ENCODE data around the gene GLTP.
"Not testable (repeated sequence)": the region's sequence is repeated elsewhere in the genome, so short reads cannot be mapped to it uniquely, and the experiment has no call there.

The GLTP gene

GRCh38 chr12:109900752-109901580, 20.6 kb upstream of the GLTP start:
- peak in 1 of 2 experiments; percentile 42 for DNase-seq

DNA sequence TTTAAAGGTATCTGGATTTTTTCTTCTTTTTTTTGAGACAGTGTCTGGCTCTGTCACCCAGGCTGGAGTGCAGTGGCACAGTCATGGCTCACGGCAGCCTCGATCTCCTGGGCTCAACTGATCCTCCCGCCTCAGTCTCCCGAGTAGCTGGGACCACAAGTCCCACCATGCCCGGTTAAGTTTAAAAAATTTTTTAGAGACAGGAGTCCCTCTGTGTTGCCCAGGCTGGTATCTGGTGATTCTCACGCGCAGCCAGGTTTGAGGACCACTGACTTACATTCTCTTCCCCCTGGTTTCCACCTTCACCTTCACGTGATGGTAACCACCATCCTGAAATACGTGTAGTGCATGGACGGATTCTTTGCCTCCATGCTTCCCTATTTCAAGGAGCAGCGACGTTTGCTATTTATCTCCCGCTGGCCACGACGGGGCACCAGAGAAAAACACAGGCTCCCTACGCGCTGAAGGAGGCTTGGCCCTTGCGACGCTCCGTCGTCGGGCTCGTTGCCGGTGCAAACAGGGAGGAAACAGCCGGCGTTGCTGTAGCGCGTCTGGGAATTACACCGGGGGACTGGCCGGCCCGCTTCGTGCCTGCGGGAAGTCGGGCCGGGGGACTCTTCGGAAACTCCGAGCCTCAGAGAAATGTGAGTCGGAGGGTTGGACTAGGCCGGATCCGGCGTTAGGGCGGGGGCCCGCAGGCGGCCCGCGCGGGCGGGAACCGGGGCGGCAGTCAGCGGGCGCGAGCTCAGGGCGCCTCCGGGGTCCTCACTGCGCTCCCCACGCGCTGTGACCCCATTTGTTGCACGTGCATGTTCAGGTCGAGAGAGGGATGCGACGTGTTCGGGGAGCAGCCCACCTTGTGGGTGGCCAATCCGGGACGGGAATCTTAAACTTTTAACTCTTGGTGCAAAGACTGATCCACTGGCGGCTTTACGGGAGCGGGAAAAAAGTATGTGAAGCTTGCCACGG, 19.7 kb upstream of the GLTP start, which contains the start of gene TCHP:
TCHP (plus strand) TSS at position 492 of the 969 bp plus-strand sequence. CDS start 2,753 bp downstream, outside the sequence.
- DNase-seq = peak; percentile 61 to 80

DNA sequence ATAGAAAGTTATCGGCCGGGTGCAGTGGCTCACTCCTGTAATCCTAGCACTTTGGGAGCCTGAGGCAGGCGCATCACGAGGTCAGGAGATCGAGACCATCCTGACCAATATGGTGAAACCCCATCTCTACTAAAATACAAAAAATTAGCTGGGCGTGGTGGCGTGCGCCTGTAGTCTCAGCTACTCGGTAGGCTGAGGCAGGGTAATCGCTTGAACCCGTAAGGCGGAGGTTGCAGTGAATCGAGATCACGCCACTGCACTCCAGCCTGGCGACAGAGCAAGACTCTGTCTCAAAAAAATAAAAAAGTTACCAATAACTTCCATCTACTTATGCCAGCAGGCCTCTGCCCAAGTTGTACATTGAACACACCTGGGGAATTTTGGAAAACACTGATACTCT, 19.0 kb upstream of the GLTP start:
- DNase-seq = not testable (repeated sequence)

GRCh38 chr12:109897029-109897428, 16.7 kb upstream of the GLTP start:
- no peak for DNase-seq

DNA sequence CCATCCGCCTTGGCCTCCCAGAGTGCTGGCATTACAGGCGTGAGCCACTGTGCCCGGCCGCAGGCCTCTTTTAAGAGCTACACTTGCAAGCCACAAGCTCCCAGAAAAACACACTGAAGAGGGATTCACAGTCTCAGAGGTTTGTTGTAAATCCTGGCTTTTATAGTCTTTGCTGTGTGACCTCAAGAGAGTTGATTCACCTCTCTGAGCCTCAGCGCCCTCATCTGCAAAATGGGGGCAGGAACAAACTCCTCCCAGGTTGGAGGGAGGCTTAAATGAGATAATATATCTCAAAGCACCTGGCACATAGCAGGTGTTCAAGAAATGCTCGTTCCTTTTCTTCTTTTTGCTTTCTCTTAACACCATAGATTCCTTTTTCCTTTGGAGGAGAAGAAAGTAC, 15.8 kb upstream of the GLTP start:
- DNase-seq = no peak

- DNase-seq = no peak
Observed at GRCh38 chr12:109894939-109895338, 14.6 kb upstream of the GLTP start.

GRCh38 chr12:109893261-109893995, 13.1 kb upstream of the GLTP start:
- no peak for DNase-seq

GRCh38 chr12:109892748-109893147, 12.4 kb upstream of the GLTP start:
- DNase-seq = no peak

GRCh38 chr12:109892165-109892715, 11.9 kb upstream of the GLTP start:
- no peak for DNase-seq

DNA sequence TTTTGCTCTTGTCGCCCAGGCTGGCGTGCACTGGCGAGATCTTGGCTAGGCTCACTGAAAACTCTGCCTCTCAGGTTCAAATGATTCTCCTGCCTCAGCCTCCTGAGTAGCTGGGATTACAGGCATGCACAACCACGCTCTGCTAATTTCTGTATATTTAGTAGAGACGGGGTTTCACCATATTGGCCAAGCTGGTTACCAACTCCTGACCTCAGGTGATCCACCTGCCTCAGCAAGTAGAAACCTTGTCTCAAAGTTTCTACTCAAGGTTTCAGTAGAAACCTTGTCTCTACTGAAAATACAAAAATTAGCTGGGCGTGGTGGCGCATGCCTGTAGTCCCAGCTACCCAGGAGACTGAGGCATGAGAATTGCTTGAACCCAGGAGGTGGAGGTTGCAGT, 11.4 kb upstream of the GLTP start:
- not testable (repeated sequence) for DNase-seq

DNA sequence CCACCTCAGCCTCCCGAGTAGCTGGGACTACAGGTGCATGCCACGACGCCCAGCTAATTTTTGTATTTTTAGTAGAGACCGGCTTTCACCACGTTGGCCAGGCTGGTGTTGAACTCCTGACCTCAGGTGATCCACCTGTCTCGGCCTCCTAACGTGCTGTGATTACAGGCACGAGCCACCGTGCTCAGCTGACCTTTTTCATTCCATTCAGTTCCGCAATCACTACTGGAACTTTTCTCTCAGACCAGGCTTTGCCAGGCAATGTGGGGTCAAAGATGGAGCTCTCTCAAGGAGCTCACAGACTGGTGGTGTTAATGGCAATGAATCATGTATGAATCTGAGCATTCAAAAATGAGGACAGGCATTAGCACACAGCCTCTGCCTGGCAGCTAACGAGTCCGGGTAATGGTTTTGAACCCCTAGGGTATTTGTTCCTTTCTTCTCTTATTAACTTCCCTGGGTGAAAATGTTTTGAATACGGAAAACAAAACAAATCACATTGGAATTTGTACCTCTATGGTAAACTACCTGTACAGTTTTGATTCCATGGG, 10.4 kb upstream of the GLTP start:
- no peak for DNase-seq

DNA sequence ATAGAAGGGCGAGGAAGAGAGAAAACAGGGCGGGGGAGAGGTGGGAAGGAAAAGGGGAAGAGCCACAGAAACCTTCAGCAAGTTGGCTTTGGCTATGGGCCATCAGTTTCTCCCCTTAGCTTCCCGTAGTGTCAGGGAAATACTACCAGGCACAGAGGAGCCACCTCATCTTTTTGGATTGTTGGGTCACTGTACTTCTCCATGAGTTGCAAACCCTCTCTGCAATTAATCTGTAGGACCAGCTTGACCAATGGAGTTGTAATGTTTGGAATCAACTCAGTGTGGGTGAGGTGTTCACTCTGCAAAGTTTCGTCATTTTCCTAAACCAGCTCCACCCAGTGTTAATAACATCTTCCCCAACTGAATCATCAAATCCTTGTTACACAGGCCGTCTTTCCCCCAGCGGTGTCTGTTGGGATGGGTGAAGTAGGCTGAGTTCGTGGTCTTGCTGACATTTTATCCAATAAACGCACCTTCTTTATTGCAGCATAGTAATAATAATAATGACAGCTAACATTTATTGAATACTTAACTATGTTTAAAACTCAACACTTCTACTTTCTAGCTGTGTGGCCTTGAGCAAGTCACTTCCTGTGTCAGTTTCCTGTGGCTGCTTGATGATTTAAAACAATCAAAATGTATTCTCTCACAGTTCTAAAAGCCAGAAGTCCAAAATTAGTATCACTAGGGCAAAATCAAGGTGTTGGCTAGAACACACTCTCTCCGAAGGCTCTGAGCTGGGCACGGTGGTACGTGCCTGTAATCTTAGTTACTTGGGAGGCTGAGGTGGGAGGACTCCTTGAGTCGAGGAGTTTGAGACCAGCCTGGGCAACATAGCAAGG, 8.1 kb upstream of the GLTP start:
- no peak for DNase-seq

DNA sequence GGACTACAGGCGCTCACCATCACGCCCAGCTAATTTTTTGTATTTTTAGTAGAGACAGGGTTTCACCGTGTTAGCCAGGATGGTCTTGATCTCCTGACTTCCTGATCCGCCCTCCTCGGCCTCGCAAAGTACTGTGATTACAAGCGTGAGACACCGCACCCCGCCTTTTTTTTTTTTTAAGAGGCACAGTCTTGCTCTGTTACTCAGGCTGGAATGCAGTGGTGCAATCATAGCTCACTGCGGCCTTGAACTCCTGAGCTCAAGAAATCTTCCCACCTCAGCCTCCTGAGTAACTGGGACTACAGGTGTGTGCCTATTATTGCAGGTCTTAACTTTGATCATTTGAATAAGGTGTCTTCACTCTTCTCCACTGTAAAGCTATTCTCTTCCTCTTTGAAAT, 5.3 kb upstream of the GLTP start:
- no peak for DNase-seq

DNA sequence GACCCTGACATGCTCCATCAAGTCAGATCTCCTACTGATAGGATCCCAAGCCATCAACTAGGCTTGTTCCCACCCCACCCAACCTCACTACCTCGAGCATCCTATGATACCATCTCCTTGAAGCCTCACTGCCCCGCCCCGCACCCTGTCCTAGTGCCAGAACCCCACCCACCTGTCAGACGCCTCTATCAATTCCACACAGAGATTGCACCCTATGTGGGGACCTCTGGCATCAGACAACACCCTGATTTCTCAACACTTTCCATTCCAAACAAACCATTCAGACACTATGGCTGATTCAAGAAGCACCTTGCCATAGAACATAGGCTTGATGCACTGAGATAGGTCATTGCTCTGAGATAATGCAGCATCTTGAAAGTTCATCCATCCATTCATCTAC, 3.1 kb upstream of the GLTP start:
- no peak for DNase-seq

GRCh38 chr12:109881752-109882151, 1.4 kb upstream of the GLTP start:
- DNase-seq = no peak

GRCh38 chr12:109880938-109881337, 597 bp upstream of the GLTP start:
- no peak for DNase-seq

DNA sequence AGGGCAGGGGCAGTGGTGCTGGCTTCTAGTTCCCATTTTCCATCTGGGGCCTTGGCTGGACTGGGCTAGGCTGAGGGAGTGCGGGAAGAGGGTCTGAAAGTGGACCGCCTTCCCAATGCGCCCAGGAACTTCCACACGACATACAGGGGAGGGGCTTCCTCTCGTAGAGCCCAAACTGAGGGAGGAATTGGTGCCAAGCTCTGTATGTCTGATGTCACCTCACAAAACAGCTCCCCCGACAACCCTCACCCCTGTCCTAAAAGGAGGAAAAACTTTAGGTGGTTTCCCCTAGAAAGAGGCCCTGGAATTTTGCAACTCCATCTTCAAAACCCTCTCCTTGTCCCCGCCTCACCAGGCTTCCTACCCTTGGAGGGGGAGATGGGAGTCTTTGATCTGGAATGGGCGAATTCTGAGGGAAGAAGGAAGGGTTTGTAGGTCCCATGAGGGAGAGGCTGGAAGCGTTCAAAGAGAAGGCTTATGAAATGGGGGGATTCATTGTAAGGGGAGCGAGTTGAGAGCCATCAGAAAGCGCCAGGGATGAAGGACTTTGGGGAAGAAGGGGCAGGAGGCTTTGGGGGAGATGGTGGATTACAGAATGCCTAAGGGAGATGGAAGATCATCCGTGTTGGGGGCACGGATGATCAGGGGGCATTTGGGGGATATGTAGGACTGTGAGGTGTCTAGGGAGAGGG, 844 bp downstream of the GLTP start:
- no peak for DNase-seq

- DNase-seq = no peak
Observed at GRCh38 chr12:109878749-109879148, 1.6 kb downstream of the GLTP start.

- no peak for DNase-seq
Observed at GRCh38 chr12:109878247-109878625, 2.1 kb downstream of the GLTP start.

DNA sequence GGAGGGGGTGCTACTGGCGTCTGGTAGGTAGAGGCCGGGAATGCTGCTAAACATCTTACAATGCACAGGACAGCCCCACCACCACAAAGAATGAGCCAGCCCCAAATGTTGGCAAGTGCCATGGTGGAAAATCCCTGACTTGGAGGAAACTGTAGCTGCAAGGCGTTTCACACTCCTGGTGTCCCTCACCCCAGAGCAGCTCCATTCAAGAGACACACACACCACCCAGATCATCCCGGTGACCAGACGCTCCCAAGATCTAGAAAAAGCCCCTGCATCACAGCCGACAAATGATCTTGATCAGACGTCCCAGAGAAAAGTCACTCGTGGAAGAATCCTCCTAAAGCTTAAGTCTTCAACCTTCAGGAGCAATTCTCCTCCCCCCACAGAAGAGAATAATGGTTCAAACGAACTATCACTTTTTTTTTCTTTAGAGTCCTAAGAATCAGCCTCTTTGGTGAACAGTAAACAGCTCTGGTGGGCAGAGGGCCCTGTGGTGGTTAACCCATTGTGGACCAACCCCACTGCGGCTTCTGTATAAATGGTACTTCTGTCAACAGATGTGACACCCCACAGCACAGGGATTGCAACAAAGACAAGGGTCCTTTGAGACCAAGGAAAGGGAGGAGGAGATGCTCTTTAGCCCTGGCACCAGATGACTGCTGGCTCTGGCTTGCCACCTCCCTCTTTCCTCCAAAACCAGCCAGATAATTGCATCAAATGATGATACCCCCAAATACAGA, 2.7 kb downstream of the GLTP start:
- DNase-seq = no peak

Measured in NCI-H524 (cell line).